Epithelial cell of esophagus (primary cell): ENCODE measurements around the gene FAXDC2.

Experiments used
- DNase-seq: peaks from one replicate; pipeline ENCODE4 v3.0.0; 2010; ENCODE audit warnings: low read depth
- H3K4me3 ChIP-seq: 2 replicates; pipeline ENCODE4 v1.5.1; 2011; ENCODE audit warnings: mild to moderate bottlenecking, low read length, control low read depth
- TF ChIP-seq, protein P1 (sequence below): IDR thresholded peaks from 2 replicates; pipeline ENCODE4 v1.5.1; 2011; ENCODE audit warnings: low read depth, mild to moderate bottlenecking, low read length, control low read depth, inconsistent platforms; ENCODE audit not compliant: insufficient read depth; ENCODE audit errors: missing control alignments

FAXDC2 gene

DNA sequence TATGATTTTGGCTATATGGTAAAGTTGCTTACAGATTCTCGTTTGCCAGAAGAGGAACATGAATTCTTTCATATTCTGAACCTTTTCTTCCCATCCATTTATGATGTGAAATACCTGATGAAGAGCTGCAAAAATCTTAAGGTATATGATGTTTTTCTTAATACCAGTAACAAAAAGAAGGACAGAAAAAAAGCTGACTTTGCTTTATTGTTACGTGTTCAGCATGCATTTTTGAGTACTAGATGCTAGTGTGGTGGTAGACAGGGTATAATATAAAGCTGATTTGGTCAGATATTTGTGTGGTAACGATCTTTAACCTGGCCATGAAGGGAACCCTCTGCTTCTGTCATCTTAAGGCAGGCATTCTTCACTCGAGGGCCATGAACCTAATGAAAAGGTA lies 21.3 kb upstream of the FAXDC2 start:
- DNase-seq = no peak

DNA sequence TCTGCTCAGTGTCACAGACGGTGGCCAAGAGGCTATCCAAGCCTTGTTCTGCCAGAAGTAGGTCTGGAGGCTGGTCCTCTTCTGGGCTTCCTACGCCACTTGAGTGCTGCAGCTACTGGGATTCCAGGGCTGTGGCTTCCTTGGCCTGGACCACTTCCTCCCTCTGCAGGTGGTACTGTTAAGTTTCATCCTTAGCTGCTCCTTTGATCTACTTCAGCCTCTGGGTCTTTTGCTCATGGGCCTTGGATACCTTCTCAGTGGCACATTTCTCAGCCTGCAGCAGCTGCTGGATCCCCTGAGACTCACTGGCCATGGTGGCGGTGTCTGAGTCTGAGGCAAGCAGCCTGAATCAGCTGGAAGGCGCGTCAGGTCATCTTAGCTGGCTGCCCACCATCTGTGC lies 18.3 kb upstream of the FAXDC2 start:
- DNase-seq = peak; percentile 20
- H3K4me3 ChIP-seq = no peak overlapping the region
- TF ChIP-seq, protein P1, sequence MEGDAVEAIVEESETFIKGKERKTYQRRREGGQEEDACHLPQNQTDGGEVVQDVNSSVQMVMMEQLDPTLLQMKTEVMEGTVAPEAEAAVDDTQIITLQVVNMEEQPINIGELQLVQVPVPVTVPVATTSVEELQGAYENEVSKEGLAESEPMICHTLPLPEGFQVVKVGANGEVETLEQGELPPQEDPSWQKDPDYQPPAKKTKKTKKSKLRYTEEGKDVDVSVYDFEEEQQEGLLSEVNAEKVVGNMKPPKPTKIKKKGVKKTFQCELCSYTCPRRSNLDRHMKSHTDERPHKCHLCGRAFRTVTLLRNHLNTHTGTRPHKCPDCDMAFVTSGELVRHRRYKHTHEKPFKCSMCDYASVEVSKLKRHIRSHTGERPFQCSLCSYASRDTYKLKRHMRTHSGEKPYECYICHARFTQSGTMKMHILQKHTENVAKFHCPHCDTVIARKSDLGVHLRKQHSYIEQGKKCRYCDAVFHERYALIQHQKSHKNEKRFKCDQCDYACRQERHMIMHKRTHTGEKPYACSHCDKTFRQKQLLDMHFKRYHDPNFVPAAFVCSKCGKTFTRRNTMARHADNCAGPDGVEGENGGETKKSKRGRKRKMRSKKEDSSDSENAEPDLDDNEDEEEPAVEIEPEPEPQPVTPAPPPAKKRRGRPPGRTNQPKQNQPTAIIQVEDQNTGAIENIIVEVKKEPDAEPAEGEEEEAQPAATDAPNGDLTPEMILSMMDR = peak; percentile 34

More for the DNA sequence above, 21.3 kb upstream of the FAXDC2 start:
- TF ChIP-seq, protein P1 = no peak
- no peak overlapping the region for H3K4me3 ChIP-seq

DNA sequence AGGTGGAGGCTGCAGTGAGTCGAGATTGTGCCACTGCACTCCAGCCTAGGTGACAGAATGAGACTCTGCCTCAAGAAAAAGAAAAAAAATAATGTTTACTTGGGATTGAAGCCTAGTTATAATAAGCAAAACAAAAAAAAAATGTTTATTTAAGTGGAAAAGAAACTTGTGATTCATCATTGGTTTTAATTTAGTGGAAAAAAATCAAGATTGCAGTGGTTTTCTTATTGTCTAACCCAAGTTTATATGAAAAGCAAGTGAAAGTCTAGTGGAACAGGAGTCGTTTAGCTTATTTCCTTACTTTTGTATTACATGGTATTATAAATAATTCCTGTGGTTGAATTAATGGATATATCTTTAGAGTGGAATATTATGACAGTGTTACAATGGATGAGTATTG lies 16.4 kb upstream of the FAXDC2 start:
- H3K4me3 ChIP-seq = no peak overlapping the region
- TF ChIP-seq, protein P1 = no peak
- no peak for DNase-seq

DNA sequence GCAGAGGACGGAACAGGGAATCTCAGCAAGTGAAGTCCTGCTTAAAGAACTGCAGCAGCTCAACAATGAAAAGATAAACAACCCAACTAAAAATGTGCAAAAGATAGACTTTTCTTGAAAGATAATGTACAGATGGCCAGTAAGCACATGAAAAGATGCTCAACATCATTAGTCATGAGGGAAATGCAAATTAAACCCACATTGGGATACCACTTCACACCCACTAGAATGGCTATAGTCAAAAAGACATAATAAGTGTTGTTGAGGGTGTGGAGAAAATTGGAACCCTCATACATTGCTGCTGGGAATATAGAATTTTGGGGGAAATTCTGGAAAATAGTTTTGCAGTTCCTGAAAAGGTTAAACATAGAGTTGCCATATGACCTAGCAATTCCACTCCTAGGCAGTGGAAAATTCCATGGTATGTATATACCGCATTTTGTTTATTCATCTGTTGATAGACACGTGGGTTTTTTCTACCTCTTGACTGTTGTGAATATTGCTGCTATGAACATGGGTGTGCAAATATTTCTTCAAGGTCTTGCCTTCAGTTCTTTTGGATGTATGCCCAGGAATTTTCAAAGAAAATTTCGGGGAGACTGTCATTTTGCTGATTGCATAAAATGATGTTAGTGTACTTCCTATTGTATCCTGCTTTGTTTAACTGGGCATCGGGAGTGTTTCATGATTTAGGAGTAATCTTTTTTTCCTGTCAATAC lies 15.2 kb upstream of the FAXDC2 start:
- TF ChIP-seq, protein P1 = no peak
- H3K4me3 ChIP-seq = no peak overlapping the region
- no peak for DNase-seq

DNA sequence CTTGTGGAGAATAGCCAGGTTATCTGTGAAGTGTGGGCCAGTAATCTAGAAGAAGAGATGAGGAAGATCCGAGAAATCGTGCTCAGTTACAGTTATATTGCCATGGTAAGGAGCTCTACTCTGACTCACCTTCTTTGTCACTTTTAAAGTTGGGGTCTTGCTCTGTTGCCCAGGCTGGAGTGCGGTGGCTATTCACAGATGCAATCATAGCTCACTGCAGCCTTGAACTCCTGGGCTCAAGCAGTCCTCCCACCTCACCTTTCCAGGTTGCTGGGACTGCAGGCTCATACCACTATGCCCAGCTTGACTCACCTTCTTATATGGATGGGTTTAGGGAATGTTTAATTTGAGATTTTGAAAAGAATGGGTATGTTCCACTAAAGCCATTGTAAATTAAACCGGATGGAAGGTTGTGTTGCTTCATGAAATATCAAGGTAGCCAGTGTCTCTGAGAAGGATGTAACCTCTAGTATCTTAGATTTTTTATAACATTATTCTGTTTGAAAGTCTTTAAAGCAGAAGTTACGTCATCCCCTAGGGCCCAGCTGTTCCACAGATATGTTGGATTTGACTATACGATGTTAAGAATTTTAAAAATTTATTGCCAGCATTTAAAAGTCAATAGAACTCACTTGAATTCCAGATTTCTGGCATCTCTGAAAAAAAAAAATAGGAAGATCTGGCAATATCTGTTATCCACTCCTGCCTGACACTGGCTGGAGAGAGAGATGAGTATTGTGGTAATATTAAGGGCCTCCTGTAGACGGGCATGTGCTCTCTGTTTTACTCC lies 13.1 kb upstream of the FAXDC2 start:
- TF ChIP-seq, protein P1 = no peak
- H3K4me3 ChIP-seq = no peak overlapping the region
- DNase-seq = no peak

DNA sequence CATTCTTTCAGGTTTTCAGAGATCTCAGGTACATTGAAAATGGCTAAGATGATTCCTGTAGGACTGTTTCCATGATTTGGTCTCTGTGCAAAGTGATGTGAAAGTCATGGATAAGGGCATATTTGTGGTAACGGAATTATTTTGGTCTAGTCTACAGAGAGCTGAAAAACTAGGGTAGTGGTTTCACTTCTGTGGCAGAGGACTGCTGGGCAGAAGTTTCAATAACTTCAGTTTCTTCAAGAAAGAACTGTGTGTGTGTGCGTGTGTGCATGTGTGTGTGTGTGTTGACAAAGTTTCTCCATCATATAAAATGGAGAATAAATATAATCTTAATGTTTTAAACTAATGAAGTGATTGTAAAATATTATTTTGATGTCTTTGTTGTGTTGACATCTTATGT lies 12.4 kb upstream of the FAXDC2 start:
- no peak overlapping the region for H3K4me3 ChIP-seq
- TF ChIP-seq, protein P1 = no peak
- DNase-seq = no peak
